K562 (cell line): ENCODE measurements around the gene LDHAL6A. TPM values are rescaled to one million over a fixed set of nuclear protein-coding genes. Genes with fewer than 3 reads are reported as not detected.
A peak's percentile ranks its signal among the peaks of the same experiment; 100 is the strongest.

Experiments used
- ATAC-seq: fragments of 200-7000 bp; cut with Tn5 transposase; 3 replicates; pipeline ENCODE4 v1.9.1; 2020; ENCODE audit warnings: moderate library complexity
- BruUV-seq: library from RNA; stranded (reverse); fragments of 400-500 nt; replicated peaks from 2 replicates; lab custom pipeline; 2021; lab: Mats Ljungman, UMichigan
- CTCF ChIA-PET: fragments of 300-600 bp; formaldehyde crosslinking; extraction: SDS; loops from one replicate; lab custom pipeline; 2021; ENCODE audit warnings: low intra/inter-chr PET ratio; lab: Yijun Ruan, JAX
- POLR2A ChIA-PET: fragments of 300-600, 350-650 bp; sonication (Branson Sonifier 250); formaldehyde crosslinking; extraction: SDS; loops from one replicate; lab custom pipeline; 2021; ENCODE audit warnings: antibody characterized with exemption, inconsistent platforms; lab: Yijun Ruan, JAX
- DNase-seq, 4 experiments: peaks; one replicate each; pipeline versions ENCODE4 v3.0.0 to v3.0.0-alpha.2; 2011 to 2018; ENCODE audit warnings: low spot score in 3 of 4, mixed read lengths in 3 of 4; ENCODE audit errors: extremely low read depth in 1 of 4
- FAIRE-seq: peaks from 2 replicates; lab custom pipeline; 2011; peaks lifted over from hg19 to GRCh38; lab: Jason Lieb, UNC
- H2AFZ ChIP-seq: 2 replicates; pipeline ENCODE4 v1.6.0; 2011; ENCODE audit warnings: low read depth, low read length, control low read depth, inconsistent platforms
- H3K27ac ChIP-seq: fragments of 200-600 bp; 3 replicates; pipeline ENCODE4 v1.8.0; 2011; ENCODE audit warnings: low read depth, mild to moderate bottlenecking, control low read depth, inconsistent platforms, low read length, moderate library complexity, mixed read lengths; ENCODE audit errors: extremely low read depth
- H3K27me3 ChIP-seq, 2 experiments: fragments of 300-600 bp in 1 of 2; 2 replicates in 1 of 2; 3 replicates in 1 of 2; pipeline versions ENCODE4 v1.6.0 to v1.8.0; 2011; ENCODE audit warnings: inconsistent platforms in 2 of 2, low read length in 2 of 2, mild to moderate bottlenecking in 1 of 2, mixed read lengths in 1 of 2, moderate library complexity in 1 of 2; ENCODE audit not compliant: control insufficient read depth in 2 of 2, insufficient read depth in 2 of 2
- H3K36me3 ChIP-seq: fragments of 300-600 bp; 3 replicates; pipeline ENCODE4 v1.8.0; 2011; ENCODE audit warnings: mild to moderate bottlenecking, low read length, inconsistent platforms; ENCODE audit not compliant: control insufficient read depth, insufficient read depth
- H3K4me1 ChIP-seq, 2 experiments: fragments of 200-600 bp in 1 of 2; replicated peaks in 1 of 2; 2 replicates in 1 of 2; 3 replicates in 1 of 2; pipeline versions ENCODE4 v1.5.1 to v1.8.0; 2011; ENCODE audit warnings: inconsistent platforms in 2 of 2, low read length in 2 of 2, mild to moderate bottlenecking in 1 of 2, mixed read lengths in 1 of 2, moderate library complexity in 1 of 2; ENCODE audit not compliant: control insufficient read depth in 2 of 2, insufficient read depth in 2 of 2
- H3K4me2 ChIP-seq: 2 replicates; pipeline ENCODE4 v1.6.1; 2011; ENCODE audit warnings: low read length, control low read depth, inconsistent platforms, mixed read lengths; ENCODE audit not compliant: insufficient read depth
- H3K4me3 ChIP-seq: fragments of 200-600 bp; sonication (generic), shearing (Covaris generic); 2 replicates; pipeline ENCODE4 v1.5.1; 2016; ENCODE audit warnings: control low read depth, inconsistent platforms
- H3K79me2 ChIP-seq: fragments of 200-600 bp; 3 replicates; pipeline ENCODE4 v1.8.0; 2011; ENCODE audit warnings: low read length, inconsistent platforms; ENCODE audit not compliant: control insufficient read depth, insufficient read depth
- H3K9ac ChIP-seq, 2 experiments: 2 replicates each; pipeline versions ENCODE4 v1.6.0 to v1.6.1; 2011; ENCODE audit warnings: low read depth in 2 of 2, low read length in 2 of 2, control low read depth in 1 of 2, inconsistent platforms in 1 of 2, mild to moderate bottlenecking in 1 of 2, mixed read lengths in 1 of 2; ENCODE audit not compliant: insufficient read depth in 1 of 2
- H3K9me1 ChIP-seq: one replicate; pipeline ENCODE4 v1.6.0; 2011; ENCODE audit warnings: inconsistent platforms, mild to moderate bottlenecking, low read length, moderate library complexity; ENCODE audit not compliant: control insufficient read depth, insufficient read depth
- H3K9me3 ChIP-seq: replicated peaks from 2 replicates; pipeline ENCODE4 v1.5.1; 2011; ENCODE audit warnings: low read depth, low read length, inconsistent platforms; ENCODE audit not compliant: control insufficient read depth, insufficient read depth
- H4K20me1 ChIP-seq: replicated peaks from 2 replicates; pipeline ENCODE4 v1.6.1; 2011; ENCODE audit warnings: low read length, inconsistent platforms, mixed read lengths; ENCODE audit not compliant: control insufficient read depth, insufficient read depth
- ASH1L ChIP-seq: fragments of 450-650 bp; IDR thresholded peaks from 2 replicates; pipeline ENCODE4 v1.6.1; 2018; ENCODE audit warnings: borderline replicate concordance, mild to moderate bottlenecking, low read depth; ENCODE audit not compliant: partially characterized antibody
- MTF1 ChIP-seq: fragments of 250-450 bp; sonication (Bioruptor Pico); IDR thresholded peaks from 2 replicates; pipeline ENCODE4 v1.9.0; 2021; ENCODE audit warnings: moderate library complexity, mild to moderate bottlenecking, inconsistent platforms, borderline replicate concordance
- ZBTB11 ChIP-seq, 3 experiments: fragments of 200-800 bp in 1 of 3; fragments of 250-450 bp in 1 of 3; fragments of 450-650 bp in 1 of 3; sonication (Bioruptor Pico) in 1 of 3; sonication (Bioruptor generic) in 1 of 3; formaldehyde crosslinking in 1 of 3; IDR thresholded peaks; 2 replicates each; pipeline versions ENCODE4 v1.6.1 to v1.8.0; 2016 to 2022; ENCODE audit warnings: mild to moderate bottlenecking in 2 of 3, missing genetic modification characterization in 2 of 3, missing compliant biosample characterization in 1 of 3, moderate library complexity in 1 of 3
- ZBTB34 ChIP-seq: fragments of 250-450 bp; sonication (Bioruptor Pico); IDR thresholded peaks from 2 replicates; pipeline ENCODE4 v1.8.0; 2021; ENCODE audit warnings: mild to moderate bottlenecking, moderate library complexity
- ZNF184 ChIP-seq: sonication (generic); formaldehyde crosslinking; IDR thresholded peaks from 2 replicates; pipeline ENCODE4 v1.5.0; 2020; ENCODE audit warnings: missing genetic modification reagents
- WGBS: fragments of 100-300 bp; shearing (Covaris generic); methylation state at CpG from one replicate; pipeline ENCODE4 v1.1.6; 2016; ENCODE audit warnings: low coverage, mixed read lengths; ENCODE audit not compliant: insufficient coverage; ENCODE audit errors: missing lambda C conversion rate; 5-methylcytosine and 5-hydroxymethylcytosine counted together
- in situ Hi-C: fragments of 300-500 bp; cut with MboI; formaldehyde crosslinking; loops from 4 replicates; pipeline ENCODE4 v1.15.0; 2018; ENCODE audit warnings: inconsistent platforms, mixed read lengths
- intact Hi-C: fragments of 100-400 bp; cut with micrococcal nuclease; formaldehyde crosslinking; loops from 2 replicates; pipeline ENCODE4 v1.14.2; 2022
- polyA plus RNA-seq, 8 experiments: library from polyadenylated mRNA; depleted of rRNA in 4 of 8; stranded (reverse) in 5 of 8; unstranded in 3 of 8; fragments of >200 nt; fragmentation: Nextera tagmentation in 2 of 8; fragmentation: Illumina TruSeq in 1 of 8; extraction: Ambion mirVana in 2 of 8; extraction: Trizol in 1 of 8; gene quantifications; 2 replicates each; pipeline versions ENCODE4 v1.2.1 to v1.2.3, GENCODE V29; 2011 to 2014; ENCODE audit warnings: inconsistent platforms in 1 of 8, missing spikeins in 1 of 8
- total RNA-seq, 7 experiments: library from RNA; depleted of rRNA in 6 of 7; stranded (reverse); fragments of >200 nt in 6 of 7; fragmentation: Illumina TruSeq in 2 of 7; extraction: Trizol in 2 of 7; gene quantifications; 2 replicates each; pipeline versions ENCODE4 v1.2.1 to v1.2.3, GENCODE V29; 2011 to 2021; ENCODE audit warnings: low replicate concordance in 1 of 7
- TF ChIP-seq, protein P1 (sequence below): fragments of 450-650 bp; formaldehyde crosslinking; IDR thresholded peaks from 2 replicates; pipeline ENCODE4 v1.4.0; 2020; ENCODE audit warnings: mild to moderate bottlenecking, moderate library complexity

Gene LDHAL6A
- total and polyA plus RNA-seq, 9 of the 15 experiments (the other 6 are each of a cell fraction or from before 2014, with no cell fraction given): 0.04 TPM; not detected in 8

DNA sequence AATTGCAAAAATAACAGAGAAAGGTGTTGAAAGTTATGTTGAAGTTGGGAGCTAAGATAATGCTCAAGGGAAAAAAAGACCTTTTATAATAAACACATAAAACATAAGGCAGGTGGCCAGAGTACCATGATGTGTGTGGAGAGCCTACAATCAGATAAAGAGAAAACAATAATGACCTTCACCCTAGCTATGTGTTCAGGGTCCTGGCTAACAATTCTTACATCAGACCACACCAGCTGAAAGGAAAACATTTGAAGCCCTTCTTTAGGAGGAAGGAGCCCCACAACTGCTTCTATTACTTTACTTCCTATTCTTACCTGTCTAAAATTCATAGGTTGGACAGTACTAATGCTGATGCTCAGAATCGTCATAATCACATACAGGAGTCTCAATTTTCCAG is 68.6 kb downstream of the LDHAL6A start:
- H3K9me3 ChIP-seq: no peaks in the 10 kb centered on the region
- ChIA-PET POLR2A (interaction anchor here (0.9 kb wide), 1 partner anchor 108 kb away, joined by 3 read pairs; no protein-coding TSS in a partner anchor), CTCF (interaction anchor here (0.6 kb wide), 1 partner anchor 409 kb away, joined by 3 read pairs; no protein-coding TSS in a partner anchor)
- no peak overlapping the region for H3K27ac ChIP-seq
- in situ Hi-C loops: no loop called here
- H4K20me1 ChIP-seq: no peaks in the 10 kb centered on the region
- peaks cover 55% of the 10 kb centered on the region for H3K79me2 ChIP-seq
- DNase-seq (no peak), FAIRE-seq (no peak), ATAC-seq (no peak)
- no peaks in the 10 kb centered on the region for H3K27me3 ChIP-seq
- peaks cover 14% of the 10 kb centered on the region; the same call in 2 of the 3 replicates for H3K36me3 ChIP-seq
- H3K4me3 ChIP-seq: no peak overlapping the region
- TSS peak; percentile 28 for BruUV-seq
- TF ChIP-seq ASH1L (no peak), MTF1 (CRISPR knock-in tag) (no peak), ZBTB11 (CRISPR knock-in tag; IDR thresholded peaks at IDR 0.05) (no peak), ZNF184 (CRISPR knock-in tag) (no peak), ZBTB34 (CRISPR knock-in tag) (no peak)
- TF ChIP-seq, protein P1, sequence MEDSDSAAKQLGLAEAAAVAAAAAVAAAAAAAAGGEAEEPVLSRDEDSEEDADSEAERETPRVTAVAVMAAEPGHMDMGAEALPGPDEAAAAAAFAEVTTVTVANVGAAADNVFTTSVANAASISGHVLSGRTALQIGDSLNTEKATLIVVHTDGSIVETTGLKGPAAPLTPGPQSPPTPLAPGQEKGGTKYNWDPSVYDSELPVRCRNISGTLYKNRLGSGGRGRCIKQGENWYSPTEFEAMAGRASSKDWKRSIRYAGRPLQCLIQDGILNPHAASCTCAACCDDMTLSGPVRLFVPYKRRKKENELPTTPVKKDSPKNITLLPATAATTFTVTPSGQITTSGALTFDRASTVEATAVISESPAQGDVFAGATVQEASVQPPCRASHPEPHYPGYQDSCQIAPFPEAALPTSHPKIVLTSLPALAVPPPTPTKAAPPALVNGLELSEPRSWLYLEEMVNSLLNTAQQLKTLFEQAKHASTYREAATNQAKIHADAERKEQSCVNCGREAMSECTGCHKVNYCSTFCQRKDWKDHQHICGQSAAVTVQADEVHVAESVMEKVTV (CRISPR knock-in tag): no peak
- H2AFZ ChIP-seq: no peak overlapping the region
- H3K4me2 ChIP-seq: no peak overlapping the region
- H3K4me1 ChIP-seq: no peaks in the 10 kb centered on the region; a peak in 1 of 5 replicates
- H3K9ac ChIP-seq: no peak overlapping the region
- WGBS: 91% methylated on average over 1 of the region's 1 CpG
- no peaks in the 10 kb centered on the region for H3K9me1 ChIP-seq
- intact Hi-C loops: loop anchor here (10.0 kb wide), 1 partner anchor 289 kb away; the partner anchor contains the start of gene SAA4
